ENCODE measurements around the gene KCNQ1.

Gene KCNQ1

GRCh38 chr11:2742611-2743426 is 298.0 kb downstream of the KCNQ1 start:
- DNase-seq: no peak

- no peak for DNase-seq
Observed at GRCh38 chr11:2743427-2744110, 298.8 kb downstream of the KCNQ1 start.

- no peak for DNase-seq
Observed at GRCh38 chr11:2744166-2744565, 299.4 kb downstream of the KCNQ1 start.

- DNase-seq: no peak
Observed at GRCh38 chr11:2745511-2745910, 300.7 kb downstream of the KCNQ1 start.

GRCh38 chr11:2746401-2747247 is 301.8 kb downstream of the KCNQ1 start:
- DNase-seq: no peak

GRCh38 chr11:2747248-2748027 is 302.6 kb downstream of the KCNQ1 start:
- DNase-seq: no peak

GRCh38 chr11:2748061-2748813 is 303.4 kb downstream of the KCNQ1 start:
- DNase-seq: no peak

GRCh38 chr11:2748814-2749554 is 304.2 kb downstream of the KCNQ1 start:
- DNase-seq: no peak

GRCh38 chr11:2750101-2750681 is 305.4 kb downstream of the KCNQ1 start:
- DNase-seq: no peak

GRCh38 chr11:2750682-2751522 is 306.1 kb downstream of the KCNQ1 start:
- DNase-seq: no peak

GRCh38 chr11:2751523-2752203 is 306.9 kb downstream of the KCNQ1 start:
- DNase-seq: no peak

GRCh38 chr11:2752204-2752770 is 307.5 kb downstream of the KCNQ1 start:
- no peak for DNase-seq

- no peak for DNase-seq
Observed at GRCh38 chr11:2752923-2753322, 308.1 kb downstream of the KCNQ1 start.

GRCh38 chr11:2754008-2754407 is 309.2 kb downstream of the KCNQ1 start:
- no peak for DNase-seq

- DNase-seq: no peak
Observed at GRCh38 chr11:2755071-2755470, 310.3 kb downstream of the KCNQ1 start.

- no peak for DNase-seq
Observed at GRCh38 chr11:2758751-2759150, 313.9 kb downstream of the KCNQ1 start.

GRCh38 chr11:2759228-2760195 is 314.7 kb downstream of the KCNQ1 start:
- no peak for DNase-seq

Measured in activated naive CD4-positive, alpha-beta T cell treated with Interleukin-2 at 50 U/mL for 16 hours (primary cell).